HG03565 (cell line): Measurements from ENCODE around the gene CPSF2.
"Not testable (repeated sequence)": the region's sequence is repeated elsewhere in the genome, so short reads cannot be mapped to it uniquely, and the experiment has no call there.

ENCODE experiments used
- ATAC-seq: cut with Tn5 transposase; IDR thresholded peaks from one replicate; pipeline ENCODE4 v1.9.1; 2021; ENCODE audit warnings: mild to moderate bottlenecking, moderate library complexity; ENCODE audit not compliant: unreplicated experiment

The CPSF2 gene

GRCh38 chr14:92154283-92154942, 32.6 kb downstream of the CPSF2 start:
- ATAC-seq: no peak

- ATAC-seq: no peak
Measured at GRCh38 chr14:92160619-92161018, 38.9 kb downstream of the CPSF2 start.

- ATAC-seq: no peak
Measured at GRCh38 chr14:92161521-92161920, 39.8 kb downstream of the CPSF2 start.

GRCh38 chr14:92164958-92165357, 43.2 kb downstream of the CPSF2 start:
- no peak for ATAC-seq

GRCh38 chr14:92173668-92174067, 51.9 kb downstream of the CPSF2 start:
- no peak for ATAC-seq

GRCh38 chr14:92175811-92176210, 54.0 kb downstream of the CPSF2 start:
- no peak for ATAC-seq

- no peak for ATAC-seq
Measured at GRCh38 chr14:92176476-92176875, 54.7 kb downstream of the CPSF2 start.

- not testable (repeated sequence) for ATAC-seq
Measured at GRCh38 chr14:92179178-92179577, 57.4 kb downstream of the CPSF2 start.

GRCh38 chr14:92185559-92185958, 63.8 kb downstream of the CPSF2 start:
- ATAC-seq: no peak

GRCh38 chr14:92187616-92188015, 65.8 kb downstream of the CPSF2 start:
- not testable (repeated sequence) for ATAC-seq

- ATAC-seq: no peak
Measured at GRCh38 chr14:92190768-92191167, 69.0 kb downstream of the CPSF2 start.

GRCh38 chr14:92198804-92199203, 77.0 kb downstream of the CPSF2 start:
- ATAC-seq: no peak

GRCh38 chr14:92199763-92200162, 78.0 kb downstream of the CPSF2 start:
- ATAC-seq: no peak

GRCh38 chr14:92203116-92203515, 81.3 kb downstream of the CPSF2 start:
- ATAC-seq: no peak

- no peak for ATAC-seq
Measured at GRCh38 chr14:92204792-92205191, 83.0 kb downstream of the CPSF2 start.

- no peak for ATAC-seq
Measured at GRCh38 chr14:92207012-92207927, 85.5 kb downstream of the CPSF2 start.

- no peak for ATAC-seq
Measured at GRCh38 chr14:92207928-92208265, 86.1 kb downstream of the CPSF2 start.

- no peak for ATAC-seq
Measured at GRCh38 chr14:92209141-92209540, 87.4 kb downstream of the CPSF2 start.

- not testable (repeated sequence) for ATAC-seq
Measured at GRCh38 chr14:92213125-92213524, 91.4 kb downstream of the CPSF2 start.

GRCh38 chr14:92215579-92215978, 93.8 kb downstream of the CPSF2 start:
- ATAC-seq: no peak

GRCh38 chr14:92217936-92218335, 96.2 kb downstream of the CPSF2 start:
- ATAC-seq: no peak
